ENCODE measurements around the gene RPL36. TPM values are rescaled to one million over a fixed set of nuclear protein-coding genes. Genes with fewer than 3 reads are reported as not detected.
"Not testable (repeated sequence)": the region's sequence is repeated elsewhere in the genome, so short reads cannot be mapped to it uniquely, and the experiment has no call there.

The RPL36 gene
- total RNA-seq, 1 experiment from 2014 or later = 497 TPM

DNA sequence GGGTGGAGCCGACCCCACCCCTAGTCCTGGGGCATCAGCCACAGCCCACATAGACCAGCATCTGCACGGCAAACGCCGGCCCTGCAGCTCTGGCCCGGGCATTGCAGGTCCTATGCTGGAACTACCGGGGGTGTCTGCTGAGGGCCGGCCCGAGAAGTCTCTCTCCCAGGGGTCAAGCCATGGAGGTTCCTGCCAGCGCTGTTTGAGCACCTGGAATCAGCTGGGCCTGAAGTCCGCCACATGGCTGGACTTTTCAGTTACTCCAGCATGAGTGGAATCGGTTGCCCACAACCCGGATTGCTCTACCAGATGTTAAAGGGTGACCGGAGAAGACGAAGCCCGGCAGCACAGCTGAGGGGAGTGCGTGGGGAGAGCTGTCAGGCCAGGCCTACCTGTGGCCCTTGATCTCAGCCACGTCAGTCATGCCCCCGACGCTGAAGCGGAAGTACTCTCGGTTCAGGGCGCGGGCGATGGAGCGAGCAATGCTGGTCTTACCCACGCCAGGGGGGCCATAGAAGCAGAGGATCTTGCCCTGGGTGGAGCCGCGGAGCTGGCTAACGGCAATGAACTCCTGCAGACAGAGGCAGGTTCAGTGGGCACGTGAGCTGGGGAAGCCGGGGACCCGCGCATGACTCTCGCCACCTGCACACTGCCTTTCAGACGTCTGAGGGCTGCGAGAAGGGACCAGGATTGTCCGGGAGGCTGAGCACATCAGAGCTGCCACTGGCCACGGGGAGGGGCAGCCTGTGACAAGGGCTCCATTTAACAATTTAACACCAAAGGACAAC, 8.7 kb downstream of the RPL36 start:
- intact Hi-C loops (cut with micrococcal nuclease; ENCODE audit: unreplicated experiment) = no loop called here
- TF ChIP-seq, protein P1, sequence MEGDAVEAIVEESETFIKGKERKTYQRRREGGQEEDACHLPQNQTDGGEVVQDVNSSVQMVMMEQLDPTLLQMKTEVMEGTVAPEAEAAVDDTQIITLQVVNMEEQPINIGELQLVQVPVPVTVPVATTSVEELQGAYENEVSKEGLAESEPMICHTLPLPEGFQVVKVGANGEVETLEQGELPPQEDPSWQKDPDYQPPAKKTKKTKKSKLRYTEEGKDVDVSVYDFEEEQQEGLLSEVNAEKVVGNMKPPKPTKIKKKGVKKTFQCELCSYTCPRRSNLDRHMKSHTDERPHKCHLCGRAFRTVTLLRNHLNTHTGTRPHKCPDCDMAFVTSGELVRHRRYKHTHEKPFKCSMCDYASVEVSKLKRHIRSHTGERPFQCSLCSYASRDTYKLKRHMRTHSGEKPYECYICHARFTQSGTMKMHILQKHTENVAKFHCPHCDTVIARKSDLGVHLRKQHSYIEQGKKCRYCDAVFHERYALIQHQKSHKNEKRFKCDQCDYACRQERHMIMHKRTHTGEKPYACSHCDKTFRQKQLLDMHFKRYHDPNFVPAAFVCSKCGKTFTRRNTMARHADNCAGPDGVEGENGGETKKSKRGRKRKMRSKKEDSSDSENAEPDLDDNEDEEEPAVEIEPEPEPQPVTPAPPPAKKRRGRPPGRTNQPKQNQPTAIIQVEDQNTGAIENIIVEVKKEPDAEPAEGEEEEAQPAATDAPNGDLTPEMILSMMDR (IDR thresholded peaks at IDR 0.05; ENCODE audit: unreplicated experiment) = no peak
- CTCF ChIA-PET = no interaction called here
- H3K27ac Mint-ChIP-seq (ENCODE audit: unreplicated experiment) = no peak overlapping the region
- peaks cover 82% of the 10 kb centered on the region for H3K36me3 Mint-ChIP-seq (ENCODE audit: insufficient read depth, unreplicated experiment)
- BruUV-seq (replicated peaks) = no TSS peak
- no peaks in the 10 kb centered on the region for H3K27me3 Mint-ChIP-seq (ENCODE audit: unreplicated experiment)
- no peak overlapping the region for H3K4me3 Mint-ChIP-seq (ENCODE audit: low read depth, unreplicated experiment)
- no peaks in the 10 kb centered on the region for H3K9me3 Mint-ChIP-seq (ENCODE audit: low read depth, unreplicated experiment)
- peaks cover 8% of the 10 kb centered on the region for H3K4me1 Mint-ChIP-seq (ENCODE audit: low read depth, unreplicated experiment)
- DNase-seq = no peak

DNA sequence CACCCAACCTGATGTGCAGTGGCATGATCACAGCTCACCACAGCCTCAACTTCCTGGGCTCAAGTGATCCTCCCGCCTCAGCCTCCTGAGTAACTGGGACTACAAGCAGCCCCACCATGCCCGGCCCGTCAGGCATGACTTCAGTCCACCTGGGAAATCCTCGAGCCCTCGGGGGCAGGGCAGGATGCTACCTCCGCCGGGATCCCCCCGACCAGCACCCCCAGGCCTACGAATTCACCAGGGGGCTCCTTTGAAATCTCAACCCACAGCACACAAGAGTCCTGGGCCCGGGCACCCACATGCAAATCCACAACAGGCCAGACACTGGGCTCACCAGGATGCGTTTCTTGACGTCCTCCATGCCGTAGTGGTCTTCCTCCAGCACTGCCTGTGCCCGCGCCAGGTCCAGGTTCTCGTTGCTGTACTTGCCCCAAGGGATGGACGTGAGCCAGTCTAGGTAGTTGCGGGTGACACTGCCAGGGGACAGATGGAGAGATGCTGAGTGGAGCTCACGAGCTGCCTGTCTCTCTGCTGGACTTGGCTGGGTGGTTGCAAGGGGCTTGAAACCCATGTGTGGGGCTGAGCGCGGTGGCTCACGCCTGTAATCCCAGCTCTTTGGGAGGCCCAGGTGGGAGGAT, 10.5 kb downstream of the RPL36 start:
- intact Hi-C loops (cut with micrococcal nuclease; ENCODE audit: unreplicated experiment) = no loop called here
- H3K36me3 Mint-ChIP-seq (ENCODE audit: insufficient read depth, unreplicated experiment) = peaks cover 78% of the 10 kb centered on the region
- no peak overlapping the region for H3K4me3 Mint-ChIP-seq (ENCODE audit: low read depth, unreplicated experiment)
- no TSS peak for BruUV-seq (replicated peaks)
- H3K4me1 Mint-ChIP-seq (ENCODE audit: low read depth, unreplicated experiment) = peaks cover 8% of the 10 kb centered on the region
- CTCF ChIA-PET = no interaction called here
- TF ChIP-seq, protein P1 (IDR thresholded peaks at IDR 0.05; ENCODE audit: unreplicated experiment) = no peak
- H3K27me3 Mint-ChIP-seq (ENCODE audit: unreplicated experiment) = no peaks in the 10 kb centered on the region
- no peaks in the 10 kb centered on the region for H3K9me3 Mint-ChIP-seq (ENCODE audit: low read depth, unreplicated experiment)
- H3K27ac Mint-ChIP-seq (ENCODE audit: unreplicated experiment) = no peak overlapping the region
- DNase-seq = no peak

DNA sequence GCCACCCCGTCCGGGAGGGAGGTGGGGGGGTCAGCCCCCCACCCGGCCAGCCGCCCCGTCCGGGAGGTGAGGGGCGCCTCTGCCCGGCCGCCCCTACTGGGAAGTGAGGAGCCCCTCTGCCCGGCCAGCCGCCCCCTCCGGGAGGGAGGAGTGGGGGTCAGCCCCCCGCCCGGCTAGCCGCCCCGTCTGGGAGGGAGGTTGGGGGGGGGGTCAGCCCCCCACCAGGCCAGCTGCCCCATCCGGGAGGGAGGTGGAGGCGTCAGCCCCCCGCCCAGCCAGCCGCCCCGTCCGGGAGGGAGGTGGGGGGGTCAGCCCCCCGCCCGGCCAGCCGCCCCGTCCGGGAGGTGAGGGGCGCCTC, 11.9 kb downstream of the RPL36 start:
- H3K27me3 Mint-ChIP-seq (ENCODE audit: unreplicated experiment); BruUV-seq (replicated peaks); DNase-seq; H3K4me1 Mint-ChIP-seq (ENCODE audit: low read depth, unreplicated experiment); H3K27ac Mint-ChIP-seq (ENCODE audit: unreplicated experiment); H3K9me3 Mint-ChIP-seq (ENCODE audit: low read depth, unreplicated experiment); H3K4me3 Mint-ChIP-seq (ENCODE audit: low read depth, unreplicated experiment); intact Hi-C loops (cut with micrococcal nuclease; ENCODE audit: unreplicated experiment); CTCF ChIA-PET: not testable (repeated sequence)
- H3K36me3 Mint-ChIP-seq (ENCODE audit: insufficient read depth, unreplicated experiment) = peaks cover 78% of the 10 kb centered on the region

DNA sequence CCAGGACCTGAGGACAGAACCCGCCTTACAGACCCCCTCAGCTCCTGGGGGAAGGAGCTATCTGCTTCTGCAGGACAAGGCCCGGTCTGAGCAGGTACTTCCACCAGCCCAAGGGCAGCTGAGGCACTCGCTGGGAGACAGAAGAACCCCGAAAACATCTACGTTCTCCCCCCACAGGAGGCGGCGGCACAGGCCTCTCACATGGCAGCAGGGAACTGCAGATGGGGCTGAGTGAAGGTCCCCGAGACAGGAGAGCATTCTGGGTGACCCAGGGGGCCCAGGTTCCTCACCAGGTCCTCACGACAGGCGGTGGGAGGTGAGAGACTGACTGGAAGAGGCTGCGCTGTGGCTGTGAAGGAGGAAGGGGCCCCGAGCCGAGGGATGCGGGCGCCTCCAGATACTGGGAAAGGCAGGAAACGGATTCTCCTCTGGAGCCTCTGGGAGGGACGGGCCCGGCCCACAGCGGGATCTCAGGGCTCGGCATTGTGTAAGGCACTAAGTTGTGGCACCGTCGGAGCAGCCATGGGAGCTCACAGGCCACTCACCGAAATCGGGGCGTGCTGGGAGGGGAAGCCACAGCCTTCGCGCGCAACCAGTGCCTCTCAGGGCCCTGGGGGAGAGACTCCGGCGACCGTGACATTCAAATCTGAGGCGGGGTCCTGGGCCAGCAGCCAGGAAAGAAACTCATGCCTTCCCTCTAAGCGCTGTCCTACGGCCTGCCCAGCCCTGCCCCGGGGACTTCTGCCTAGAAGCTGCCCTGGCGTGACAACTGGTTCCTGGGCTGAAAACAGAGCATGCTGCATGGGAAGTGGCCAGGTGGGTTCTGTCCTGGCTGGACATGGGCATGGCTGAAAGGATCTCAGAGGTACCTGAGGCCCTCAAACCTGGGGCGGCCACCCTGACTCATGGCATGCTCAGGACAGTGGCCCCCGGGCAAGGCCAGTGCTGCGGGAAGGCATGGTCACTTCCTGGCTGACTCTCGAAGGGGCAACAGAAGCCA, 14.0 kb downstream of the RPL36 start:
- BruUV-seq (replicated peaks) = no TSS peak
- intact Hi-C loops (cut with micrococcal nuclease; ENCODE audit: unreplicated experiment) = no loop called here
- Mint-ChIP-seq H3K4me3 (ENCODE audit: low read depth, unreplicated experiment) (no peak overlapping the region), H3K27ac (ENCODE audit: unreplicated experiment) (no peak overlapping the region), H3K36me3 (ENCODE audit: insufficient read depth, unreplicated experiment) (peaks cover 65% of the 10 kb centered on the region), H3K4me1 (ENCODE audit: low read depth, unreplicated experiment) (peaks cover 8% of the 10 kb centered on the region), H3K27me3 (ENCODE audit: unreplicated experiment) (no peaks in the 10 kb centered on the region), H3K9me3 (ENCODE audit: low read depth, unreplicated experiment) (no peaks in the 10 kb centered on the region)
- no peak for DNase-seq
- CTCF ChIA-PET = no interaction called here
- TF ChIP-seq, protein P1 (IDR thresholded peaks at IDR 0.05; ENCODE audit: unreplicated experiment) = no peak
